Lung (tissue), 12 donors: Measurements from ENCODE around the gene TLCD2. TPM values are rescaled to one million over a fixed set of nuclear protein-coding genes. Genes with fewer than 3 reads are reported as not detected.
"Not testable (repeated sequence)": the region's sequence is repeated elsewhere in the genome, so short reads cannot be mapped to it uniquely, and the experiment has no call there.

Experiments used
- ATAC-seq: fragments of 200-7000 bp; cut with Tn5 transposase; one replicate; pipeline ENCODE4 v1.9.1; 2020; ENCODE audit warnings: moderate number of reproducible peaks; ENCODE audit not compliant: insufficient read depth, low FRiP score
- DNase-seq, 3 donors: peaks; one replicate each; pipeline ENCODE4 v3.0.0-alpha.2; 2013 to 2017
- H3K27ac ChIP-seq, 2 donors: one replicate each; pipeline ENCODE4 v1.5.1; 2013; ENCODE audit warnings: mild to moderate bottlenecking in 2 of 2, moderate library complexity in 2 of 2, control low read depth in 1 of 2, inconsistent platforms in 1 of 2, low read depth in 1 of 2, low read length in 1 of 2
- H3K27me3 ChIP-seq, 3 donors: one replicate each; pipeline ENCODE4 v1.5.1; 2013; ENCODE audit warnings: low read length in 2 of 3; ENCODE audit not compliant: control insufficient read depth in 3 of 3, insufficient read depth in 3 of 3
- H3K36me3 ChIP-seq, 4 donors: one replicate each; pipeline ENCODE4 v1.5.1; 2013; ENCODE audit warnings: low read length in 4 of 4, mild to moderate bottlenecking in 1 of 4, moderate library complexity in 1 of 4; ENCODE audit not compliant: control insufficient read depth in 4 of 4, insufficient read depth in 4 of 4
- H3K4me1 ChIP-seq, 5 donors: one replicate each; pipeline ENCODE4 v1.5.1; 2013; ENCODE audit warnings: low read length in 5 of 5, mild to moderate bottlenecking in 2 of 5, moderate library complexity in 1 of 5; ENCODE audit not compliant: control insufficient read depth in 5 of 5, insufficient read depth in 5 of 5
- H3K4me3 ChIP-seq: one replicate; pipeline ENCODE4 v1.5.1; 2013; ENCODE audit warnings: mild to moderate bottlenecking, control low read depth, moderate library complexity
- H3K9ac ChIP-seq, 2 donors: one replicate each; pipeline ENCODE4 v1.5.1; 2013; ENCODE audit warnings: low read length in 2 of 2, control low read depth in 1 of 2; ENCODE audit not compliant: insufficient read depth in 1 of 2
- H3K9me3 ChIP-seq, 4 donors: one replicate each; pipeline ENCODE4 v1.5.1; 2013; ENCODE audit warnings: low read length in 3 of 4, mild to moderate bottlenecking in 1 of 4, moderate library complexity in 1 of 4; ENCODE audit not compliant: control insufficient read depth in 4 of 4, insufficient read depth in 3 of 4
- WGBS, 2 donors: extraction: QIAGEN DNeasy Blood & Tissue Kit; methylation state at CpG; one replicate each; pipeline ENCODE4 v1.1.7; 2013; 5-methylcytosine and 5-hydroxymethylcytosine counted together
- polyA plus RNA-seq, 2 donors: library from polyadenylated mRNA; stranded (reverse); fragments of 200-250 nt; gene quantifications; one replicate each; pipeline ENCODE4 v1.2.1, GENCODE V29; 2013
- total RNA-seq, 2 donors: library from RNA; depleted of rRNA in 1 of 2; stranded (reverse); fragments of >200 nt in 1 of 2; gene quantifications; one replicate each; pipeline ENCODE4 v1.2.1, GENCODE V29; 2014 to 2021
- TF ChIP-seq, protein P1 (sequence below): IDR thresholded peaks from 2 replicates; pipeline ENCODE4 v1.5.1; 2012; ENCODE audit warnings: mild to moderate bottlenecking; ENCODE audit errors: control extremely low read depth, extremely low read depth
- donor health status: control.
- donor health status: control.
- donor health status: Bipolar disorder and iron deficiency.
- donor health status: healthy.
- donor health status: DM: yes; HTN: yes; CAD: no.

The TLCD2 gene
- total and polyA plus RNA-seq, 4 donors: 4.4 to 16.1 (median 9.8) TPM

DNA sequence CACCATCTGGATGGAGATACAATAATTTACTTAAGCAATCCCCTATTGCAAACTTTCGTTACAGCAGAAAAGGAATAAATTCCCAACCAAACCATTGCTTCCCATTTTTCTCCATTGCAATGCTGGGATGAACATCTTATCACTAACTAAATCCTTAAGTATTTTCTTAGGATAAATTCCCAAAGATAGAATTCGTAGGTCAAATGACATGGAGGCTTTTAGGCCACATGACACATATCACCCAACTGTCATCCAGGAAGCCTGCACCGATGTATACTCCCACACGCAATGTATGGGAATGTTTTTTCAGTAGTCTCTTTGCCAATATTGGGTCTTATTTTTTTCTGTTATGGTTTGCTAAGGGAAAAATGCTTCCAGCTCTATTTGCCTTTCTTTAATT, 1.6 kb upstream of the TLCD2 start:
- no peak for DNase-seq
- Histone ChIP-seq H3K36me3 (peaks cover 0 to 29% (median 8%) of the 10 kb centered on the region in 4 donors), H3K27me3 (no peaks in the 10 kb centered on the region), H3K27ac (no peak overlapping the region), H3K4me1 (peaks cover 0 to 34% (median 13%) of the 10 kb centered on the region in 5 donors), H3K9me3 (no peaks in the 10 kb centered on the region), H3K9ac (no peak overlapping the region), H3K4me3 (no peak overlapping the region)
- WGBS, 2 donors: 84 to 85% methylated on average over 4 of the region's 4 CpGs
- ATAC-seq: no peak
- TF ChIP-seq, protein P1, sequence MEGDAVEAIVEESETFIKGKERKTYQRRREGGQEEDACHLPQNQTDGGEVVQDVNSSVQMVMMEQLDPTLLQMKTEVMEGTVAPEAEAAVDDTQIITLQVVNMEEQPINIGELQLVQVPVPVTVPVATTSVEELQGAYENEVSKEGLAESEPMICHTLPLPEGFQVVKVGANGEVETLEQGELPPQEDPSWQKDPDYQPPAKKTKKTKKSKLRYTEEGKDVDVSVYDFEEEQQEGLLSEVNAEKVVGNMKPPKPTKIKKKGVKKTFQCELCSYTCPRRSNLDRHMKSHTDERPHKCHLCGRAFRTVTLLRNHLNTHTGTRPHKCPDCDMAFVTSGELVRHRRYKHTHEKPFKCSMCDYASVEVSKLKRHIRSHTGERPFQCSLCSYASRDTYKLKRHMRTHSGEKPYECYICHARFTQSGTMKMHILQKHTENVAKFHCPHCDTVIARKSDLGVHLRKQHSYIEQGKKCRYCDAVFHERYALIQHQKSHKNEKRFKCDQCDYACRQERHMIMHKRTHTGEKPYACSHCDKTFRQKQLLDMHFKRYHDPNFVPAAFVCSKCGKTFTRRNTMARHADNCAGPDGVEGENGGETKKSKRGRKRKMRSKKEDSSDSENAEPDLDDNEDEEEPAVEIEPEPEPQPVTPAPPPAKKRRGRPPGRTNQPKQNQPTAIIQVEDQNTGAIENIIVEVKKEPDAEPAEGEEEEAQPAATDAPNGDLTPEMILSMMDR: no peak

DNA sequence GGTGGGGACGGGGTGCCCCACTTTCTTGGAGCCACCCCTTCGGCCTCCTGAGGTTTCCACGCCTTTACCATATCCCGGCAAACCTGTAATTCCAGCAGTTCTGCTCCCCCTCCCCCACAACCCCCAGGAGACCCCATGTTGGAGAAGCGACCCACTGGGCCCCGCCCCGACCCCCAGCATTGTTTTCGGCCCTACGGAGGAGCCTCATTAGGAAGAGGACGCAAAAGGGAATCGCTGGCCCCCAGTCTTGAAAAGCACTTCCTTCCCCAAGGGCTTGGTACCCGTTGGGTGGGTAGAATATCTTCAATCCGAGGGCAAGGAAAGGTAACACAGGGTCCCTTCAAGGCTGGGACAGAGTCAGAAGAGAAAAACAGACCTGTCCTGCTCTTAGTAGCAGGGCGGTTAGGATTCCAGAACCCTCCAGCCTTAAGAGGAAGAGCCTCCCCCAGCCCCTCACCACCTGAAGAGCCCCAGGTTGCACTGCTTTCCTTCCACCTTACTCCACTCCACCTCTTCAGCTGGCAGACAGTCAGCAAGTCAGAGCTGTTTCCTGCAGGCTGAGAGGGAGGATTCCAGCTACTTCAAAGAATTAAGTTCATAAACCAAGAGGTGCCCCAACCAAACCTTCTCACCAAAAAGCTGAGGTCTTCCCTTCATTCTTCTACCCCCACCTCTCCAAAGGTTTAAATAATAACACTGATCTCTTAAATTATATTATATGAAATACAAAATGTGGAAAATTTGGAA, 803 bp upstream of the TLCD2 start:
- no peaks in the 10 kb centered on the region for H3K9me3 ChIP-seq
- peak in 1 of 3 donors; percentile 6 for DNase-seq
- H3K9ac ChIP-seq: no peak overlapping the region
- peaks cover 0 to 29% (median 8%) of the 10 kb centered on the region in 4 donors for H3K36me3 ChIP-seq
- no peak for ATAC-seq
- H3K4me1 ChIP-seq: peaks cover 0 to 32% (median 12%) of the 10 kb centered on the region in 5 donors
- H3K27me3 ChIP-seq: no peaks in the 10 kb centered on the region
- H3K27ac ChIP-seq: peak overlapping the region; percentile 58 to 69
- TF ChIP-seq, protein P1: no peak
- H3K4me3 ChIP-seq: peak overlapping the region; percentile 55
- WGBS, 2 donors: 23 to 32% methylated on average over 14 of the region's 14 CpGs

GRCh38 chr17:1709403-1709951, 700 bp downstream of the TLCD2 start:
- Histone ChIP-seq H3K9me3 (no peaks in the 10 kb centered on the region), H3K9ac (no peak overlapping the region), H3K27ac (no peak overlapping the region), H3K36me3 (peaks cover 0 to 29% (median 8%) of the 10 kb centered on the region in 4 donors), H3K27me3 (no peaks in the 10 kb centered on the region), H3K4me1 (peaks cover 0 to 25% (median 11%) of the 10 kb centered on the region in 5 donors), H3K4me3 (peak overlapping the region; percentile 55)
- DNase-seq (no peak), ATAC-seq (no peak)
- TF ChIP-seq, protein P1: no peak
- WGBS, 2 donors: 1 to 6% methylated on average over 13 to 16 of the region's 16 CpGs

GRCh38 chr17:1708791-1709346, 1.3 kb downstream of the TLCD2 start:
- WGBS, 2 donors: 93 to 94% methylated on average over 10 of the region's 10 CpGs

More at GRCh38 chr17:1708791-1709346, 1.3 kb downstream of the TLCD2 start:
- DNase-seq, H3K9ac ChIP-seq, H3K9me3 ChIP-seq, H3K27me3 ChIP-seq, H3K27ac ChIP-seq, H3K4me3 ChIP-seq, ATAC-seq: not testable (repeated sequence)
- Histone ChIP-seq H3K36me3 (peaks cover 0 to 26% (median 8%) of the 10 kb centered on the region in 4 donors), H3K4me1 (peaks cover 0 to 20% (median 8%) of the 10 kb centered on the region in 5 donors)
